Stimulated activated CD4-positive, alpha-beta T cell treated with anti-CD3 and anti-CD28 coated beads, Interleukin-2, amount 100 ng/mL, for 48 hours (primary cell): Measurements from ENCODE around the gene SNAPC4.
"Not testable (repeated sequence)": the region's sequence is repeated elsewhere in the genome, so short reads cannot be mapped to it uniquely, and the experiment has no call there.

ENCODE experiments used
- DNase-seq, 2 donors: peaks; one replicate each; pipeline ENCODE4 v3.0.0-alpha.2; 2020

Gene SNAPC4

DNA sequence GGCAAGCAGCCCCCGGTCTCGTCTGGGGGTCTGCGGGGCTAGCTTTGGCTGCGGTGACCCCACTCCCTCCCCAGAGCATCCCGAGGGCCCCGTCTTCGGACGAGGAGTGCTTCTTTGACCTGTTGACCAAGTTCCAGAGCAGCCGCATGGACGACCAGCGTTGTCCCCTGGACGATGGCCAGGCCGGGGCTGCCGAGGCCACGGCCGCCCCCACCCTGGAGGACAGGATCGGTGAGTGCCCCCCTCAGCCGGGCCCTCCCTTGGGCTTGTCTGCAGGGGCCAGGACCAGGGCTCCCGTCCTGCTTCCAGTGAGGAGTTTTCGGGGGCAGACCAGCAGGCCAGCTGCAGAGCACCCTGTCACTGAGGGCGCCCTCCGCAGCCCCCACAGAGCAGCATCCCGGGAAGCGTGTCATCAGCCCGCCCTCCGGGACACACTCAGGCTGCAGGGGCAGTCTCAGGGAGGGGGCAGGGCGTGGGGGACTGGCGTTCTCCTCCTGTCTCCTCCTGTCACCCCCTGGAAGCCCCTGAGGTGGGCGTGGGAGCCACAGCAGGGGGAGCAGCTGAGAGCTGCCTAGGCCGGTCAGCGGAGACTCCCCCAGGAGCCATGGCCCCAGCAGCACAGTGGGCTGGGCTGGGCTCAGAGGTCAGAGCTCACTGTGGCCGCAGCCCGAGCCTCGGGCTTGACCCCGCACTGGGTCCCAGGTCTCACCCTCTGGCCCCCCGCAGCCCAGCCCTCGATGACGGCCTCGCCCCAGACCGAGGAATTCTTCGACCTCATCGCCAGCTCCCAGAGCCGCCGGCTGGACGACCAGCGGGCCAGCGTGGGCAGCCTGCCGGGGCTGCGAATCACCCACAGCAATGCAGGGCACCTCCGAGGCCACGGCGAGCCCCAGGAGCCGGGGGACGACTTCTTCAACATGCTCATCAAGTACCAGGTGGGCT, 44.1 kb downstream of the SNAPC4 start:
- no peak for DNase-seq

- no peak for DNase-seq
Observed at GRCh38 chr9:136354592-136355085, 45.3 kb downstream of the SNAPC4 start.

- no peak for DNase-seq
Observed at GRCh38 chr9:136353757-136354488, 46.0 kb downstream of the SNAPC4 start.

DNA sequence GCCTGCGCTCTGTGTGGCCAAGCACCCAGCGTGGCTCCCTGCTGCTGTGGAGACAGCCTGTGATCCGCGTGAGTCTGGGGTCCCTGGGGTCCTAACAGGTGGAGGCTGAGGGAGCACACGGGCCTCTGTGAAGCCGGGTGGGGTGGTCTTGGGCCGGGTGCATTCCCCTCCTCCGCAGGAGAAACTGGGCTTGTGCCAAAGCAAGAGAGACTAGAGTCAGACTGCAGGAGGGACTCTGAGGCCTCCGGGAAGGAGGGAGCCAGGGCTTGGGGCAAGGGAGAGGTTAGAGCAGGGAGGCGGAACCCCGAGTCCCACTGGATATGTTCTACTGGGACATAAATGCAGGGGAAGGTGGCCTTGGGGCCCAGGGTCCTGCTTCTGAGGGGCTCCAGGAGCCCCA, 46.9 kb downstream of the SNAPC4 start:
- no peak for DNase-seq

DNA sequence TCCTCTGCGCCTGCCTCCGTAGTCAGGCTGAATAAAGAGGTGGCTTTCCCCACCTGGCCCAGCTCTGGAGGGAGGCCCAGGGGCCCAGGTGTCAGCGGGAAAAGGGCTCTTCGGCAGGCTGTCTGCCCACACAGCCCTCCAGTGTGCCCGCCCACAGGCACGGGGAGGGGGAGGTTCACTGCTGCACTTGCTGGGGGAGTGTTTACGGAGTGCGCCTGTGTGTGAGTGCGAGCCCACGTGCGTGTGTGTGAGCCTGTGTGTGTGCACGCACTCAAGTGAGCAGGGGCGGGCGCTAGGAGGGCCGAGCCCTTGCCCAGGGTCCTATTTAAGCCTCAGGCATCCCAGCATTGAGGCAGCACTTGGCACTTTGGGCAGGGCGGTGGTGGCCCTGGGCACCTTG, 47.3 kb downstream of the SNAPC4 start:
- DNase-seq, result no peak

DNA sequence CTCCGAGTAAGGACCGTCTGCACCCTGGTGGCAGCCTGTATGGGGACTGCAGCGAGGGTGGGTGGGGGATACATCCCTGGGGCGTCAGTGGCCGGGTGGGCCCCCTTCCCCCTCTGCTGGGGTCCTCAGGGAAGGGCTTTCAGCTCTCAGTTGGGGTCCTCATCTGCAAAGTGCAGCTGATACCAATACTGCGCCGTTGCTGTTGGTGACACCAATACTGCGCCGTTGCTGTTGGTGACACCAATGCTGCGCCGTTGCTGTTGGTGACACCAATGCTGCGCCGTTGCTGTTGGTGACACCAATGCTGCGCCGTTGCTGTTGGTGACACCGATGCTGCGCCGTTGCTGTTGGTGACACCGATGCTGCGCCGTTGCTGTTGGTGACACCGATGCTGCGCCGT, 48.1 kb downstream of the SNAPC4 start:
- DNase-seq, result not testable (repeated sequence)

DNA sequence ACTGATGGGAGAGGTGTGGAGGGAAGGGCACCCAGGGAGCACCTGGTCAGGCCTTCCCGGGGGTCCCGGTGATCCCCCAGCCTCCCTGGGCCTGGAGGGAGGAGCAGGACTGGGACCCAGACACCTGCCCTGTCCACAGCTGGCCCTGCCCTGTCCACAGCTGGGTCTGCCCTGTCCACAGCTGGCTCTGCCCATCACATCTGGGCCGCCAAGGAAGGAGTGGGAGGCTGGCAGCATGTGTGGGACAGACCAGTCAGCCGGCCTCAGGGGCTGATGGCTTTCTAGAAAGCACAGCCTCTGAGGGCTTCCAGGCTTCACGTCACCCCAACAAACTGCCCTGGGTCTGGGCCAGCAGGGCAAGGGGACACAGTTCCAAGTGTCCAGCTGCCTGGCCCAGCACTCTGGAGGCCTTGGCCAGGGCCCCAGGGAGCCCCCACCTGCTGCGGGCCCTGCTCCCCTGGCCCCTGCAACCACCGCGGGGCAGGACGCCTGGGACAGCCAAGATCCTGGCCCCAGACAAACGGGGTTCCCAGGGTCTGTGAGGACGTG, 48.6 kb downstream of the SNAPC4 start:
- no peak for DNase-seq
